Keratinocyte (primary cell): ENCODE measurements around the gene JMJD1C. TPM values are rescaled to one million over a fixed set of nuclear protein-coding genes. Genes with fewer than 3 reads are reported as not detected.

Source experiments
- DNase-seq: peaks from one replicate; pipeline ENCODE4 v3.0.0-alpha.2; 2011; ENCODE audit warnings: low read depth, missing footprints, low spot score
- FAIRE-seq: peaks from 2 replicates; lab custom pipeline; 2011; peaks lifted over from hg19 to GRCh38; lab: Jason Lieb, UNC
- H2AFZ ChIP-seq: 2 replicates; pipeline ENCODE4 v1.6.0; 2012; ENCODE audit warnings: low read length, control low read depth, inconsistent platforms; ENCODE audit not compliant: control insufficient read depth
- H3K27ac ChIP-seq: 2 replicates; pipeline ENCODE4 v1.5.1; 2011; ENCODE audit warnings: low read length; ENCODE audit not compliant: control insufficient read depth, insufficient read depth
- H3K27me3 ChIP-seq: 3 replicates; pipeline ENCODE4 v1.6.0; 2011; ENCODE audit warnings: low read length; ENCODE audit not compliant: control insufficient read depth, insufficient read depth; ENCODE audit errors: extremely low read depth
- H3K36me3 ChIP-seq, 2 experiments: 2 replicates in 1 of 2; 3 replicates in 1 of 2; pipeline ENCODE4 v1.5.1; 2011; ENCODE audit warnings: low read length in 2 of 2, mild to moderate bottlenecking in 1 of 2; ENCODE audit not compliant: control insufficient read depth in 2 of 2, insufficient read depth in 2 of 2; ENCODE audit errors: extremely low read depth in 1 of 2
- H3K4me1 ChIP-seq: 3 replicates; pipeline ENCODE4 v1.5.1; 2011; ENCODE audit warnings: low read length; ENCODE audit not compliant: control insufficient read depth, insufficient read depth; ENCODE audit errors: extremely low read depth
- H3K4me2 ChIP-seq: 3 replicates; pipeline ENCODE4 v1.6.0; 2011; ENCODE audit warnings: low read depth, low read length; ENCODE audit not compliant: control insufficient read depth, insufficient read depth; ENCODE audit errors: extremely low read depth
- H3K4me3 ChIP-seq, 3 experiments: fragments of 200-600 bp in 1 of 3; sonication (generic) in 1 of 3; 2 replicates in 2 of 3; 3 replicates in 1 of 3; pipeline ENCODE4 v1.5.1; 2011 to 2016; ENCODE audit warnings: low read length in 3 of 3, mild to moderate bottlenecking in 3 of 3, control low read depth in 2 of 3, inconsistent platforms in 1 of 3, low read depth in 1 of 3, mixed read lengths in 1 of 3, mixed run types in 1 of 3, moderate library complexity in 1 of 3; ENCODE audit not compliant: control insufficient read depth in 2 of 3, insufficient read depth in 2 of 3; ENCODE audit errors: extremely low read depth in 1 of 3
- H3K79me2 ChIP-seq: 2 replicates; pipeline ENCODE4 v1.6.0; 2012; ENCODE audit warnings: low read length; ENCODE audit not compliant: control insufficient read depth, insufficient read depth
- H3K9ac ChIP-seq: 3 replicates; pipeline ENCODE4 v1.6.0; 2011; ENCODE audit warnings: low read length; ENCODE audit not compliant: control insufficient read depth, insufficient read depth; ENCODE audit errors: extremely low read depth
- H3K9me1 ChIP-seq: 3 replicates; pipeline ENCODE4 v1.6.0; 2011; ENCODE audit warnings: low read length; ENCODE audit not compliant: control insufficient read depth, insufficient read depth; ENCODE audit errors: extremely low read depth
- H3K9me3 ChIP-seq: 2 replicates; pipeline ENCODE4 v1.5.1; 2012; ENCODE audit warnings: low read depth, low read length; ENCODE audit not compliant: control insufficient read depth
- H4K20me1 ChIP-seq: 3 replicates; pipeline ENCODE4 v1.6.0; 2011; ENCODE audit warnings: low read length; ENCODE audit not compliant: control insufficient read depth, insufficient read depth; ENCODE audit errors: extremely low read depth
- EZH2 ChIP-seq: IDR thresholded peaks from one replicate; pipeline ENCODE4 v1.6.1; 2012; ENCODE audit warnings: inconsistent platforms, mild to moderate bottlenecking, low read length, moderate library complexity
- dilution Hi-C: fragments of 300-500 bp; cut with MboI; formaldehyde crosslinking; loops from one replicate; pipeline ENCODE4 v1.7.0; 2020; ENCODE audit warnings: low sequenced_read_pairs; ENCODE audit not compliant: extremely low pct_ligation_motif_present
- polyA plus RNA-seq, 5 experiments: library from polyadenylated mRNA; depleted of rRNA in 3 of 5; stranded (reverse) in 3 of 5; stranded (forward) in 1 of 5; unstranded in 1 of 5; fragments of >200 nt; gene quantifications; 1 replicate in 1 of 5; 2 replicates in 3 of 5; 3 replicates in 1 of 5; pipeline versions ENCODE4 v1.2.1 to v1.2.3, GENCODE V29; 2011 to 2012; ENCODE audit warnings: missing spikeins in 2 of 5, low read depth in 1 of 5, low replicate concordance in 1 of 5
- TF ChIP-seq, protein P1 (sequence below), 3 experiments: IDR thresholded peaks in 1 of 3; conservative IDR thresholded peaks in 1 of 3; optimal IDR thresholded peaks in 1 of 3; 2 replicates in 2 of 3; 3 replicates in 1 of 3; pipeline versions ENCODE3 to v1.5.1; 2011; ENCODE audit warnings: low read length in 3 of 3, mild to moderate bottlenecking in 3 of 3, moderate library complexity in 2 of 3, control low read depth in 1 of 3, inconsistent platforms in 1 of 3; ENCODE audit not compliant: insufficient read depth in 2 of 3; ENCODE audit errors: extremely low read depth in 1 of 3

JMJD1C gene
- polyA plus RNA-seq, 1 donor (not counting 4 experiments of a cell fraction or from before 2014, with no cell fraction given) = 38.2 TPM

DNA sequence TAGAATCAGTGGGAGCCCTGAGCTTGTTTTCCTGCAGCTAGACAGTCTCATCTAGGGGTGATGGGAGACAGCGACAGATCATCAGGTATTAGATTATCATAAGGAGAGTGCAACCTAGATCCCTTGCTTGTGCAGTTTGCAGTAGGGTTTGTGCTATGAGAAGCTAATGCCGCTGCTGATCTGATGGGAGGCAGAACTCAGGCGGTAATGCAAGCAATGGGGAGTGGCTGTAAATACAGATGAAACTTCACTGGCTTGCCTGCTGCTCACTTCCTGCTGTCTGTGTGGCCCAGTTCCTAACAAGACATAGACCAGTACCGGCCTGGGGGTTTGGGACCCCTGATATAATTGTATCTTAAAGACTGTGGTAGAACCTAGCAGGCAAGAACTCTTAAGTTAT, 315.0 kb downstream of the JMJD1C start:
- no peak overlapping the region for H3K4me2 ChIP-seq
- no peak for DNase-seq
- dilution Hi-C loops = no loop called here
- H3K9me1 ChIP-seq = no peaks in the 10 kb centered on the region
- no peak overlapping the region for H3K9ac ChIP-seq
- FAIRE-seq = no peak
- no peak overlapping the region for H2AFZ ChIP-seq
- peaks cover 34% of the 10 kb centered on the region for H3K79me2 ChIP-seq
- H3K4me1 ChIP-seq = no peaks in the 10 kb centered on the region
- no peak overlapping the region for H3K27ac ChIP-seq
- peaks cover 0 to 13% of the 10 kb centered on the region in 2 experiments for H3K36me3 ChIP-seq
- no peak overlapping the region for H3K4me3 ChIP-seq
- TF ChIP-seq, protein P1, sequence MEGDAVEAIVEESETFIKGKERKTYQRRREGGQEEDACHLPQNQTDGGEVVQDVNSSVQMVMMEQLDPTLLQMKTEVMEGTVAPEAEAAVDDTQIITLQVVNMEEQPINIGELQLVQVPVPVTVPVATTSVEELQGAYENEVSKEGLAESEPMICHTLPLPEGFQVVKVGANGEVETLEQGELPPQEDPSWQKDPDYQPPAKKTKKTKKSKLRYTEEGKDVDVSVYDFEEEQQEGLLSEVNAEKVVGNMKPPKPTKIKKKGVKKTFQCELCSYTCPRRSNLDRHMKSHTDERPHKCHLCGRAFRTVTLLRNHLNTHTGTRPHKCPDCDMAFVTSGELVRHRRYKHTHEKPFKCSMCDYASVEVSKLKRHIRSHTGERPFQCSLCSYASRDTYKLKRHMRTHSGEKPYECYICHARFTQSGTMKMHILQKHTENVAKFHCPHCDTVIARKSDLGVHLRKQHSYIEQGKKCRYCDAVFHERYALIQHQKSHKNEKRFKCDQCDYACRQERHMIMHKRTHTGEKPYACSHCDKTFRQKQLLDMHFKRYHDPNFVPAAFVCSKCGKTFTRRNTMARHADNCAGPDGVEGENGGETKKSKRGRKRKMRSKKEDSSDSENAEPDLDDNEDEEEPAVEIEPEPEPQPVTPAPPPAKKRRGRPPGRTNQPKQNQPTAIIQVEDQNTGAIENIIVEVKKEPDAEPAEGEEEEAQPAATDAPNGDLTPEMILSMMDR (optimal IDR thresholded peaks at IDR 0.05 in 1 of 3, IDR thresholded peaks at IDR 0.05 in 1 of 3, conservative IDR thresholded peaks at IDR 0.05 in 1 of 3; ENCODE audit: extremely low read depth in 1 of 3, insufficient read depth in 2 of 3, low read length in 3 of 3) = no peak
- TF ChIP-seq EZH2 = no peak
- no peaks in the 10 kb centered on the region for H3K9me3 ChIP-seq
- no peaks in the 10 kb centered on the region for H3K27me3 ChIP-seq
- no peaks in the 10 kb centered on the region for H4K20me1 ChIP-seq

DNA sequence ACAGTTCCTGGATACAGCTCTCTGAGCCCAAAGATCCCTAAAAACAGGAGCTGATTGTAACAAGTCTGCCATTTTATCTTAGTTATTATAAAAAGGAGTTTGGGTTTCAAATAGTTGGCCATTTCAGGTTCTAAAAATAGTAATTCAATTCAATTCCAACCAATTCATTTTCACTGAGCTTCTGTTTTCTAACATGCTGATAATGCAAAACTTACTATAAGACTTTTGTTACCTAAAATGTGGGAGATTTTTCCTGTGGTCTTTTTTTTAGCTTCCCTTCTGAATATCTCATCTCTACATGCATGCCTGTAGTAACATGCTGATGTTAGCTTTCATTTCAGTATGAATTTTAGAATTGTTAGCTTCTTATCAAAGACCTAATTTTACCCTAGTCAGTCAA, 319.3 kb downstream of the JMJD1C start:
- H3K4me3 ChIP-seq = no peak overlapping the region
- DNase-seq = no peak
- H3K27ac ChIP-seq = no peak overlapping the region
- no peak for FAIRE-seq
- H3K9me3 ChIP-seq = no peaks in the 10 kb centered on the region
- TF ChIP-seq, protein P1 (optimal IDR thresholded peaks at IDR 0.05 in 1 of 3, IDR thresholded peaks at IDR 0.05 in 1 of 3, conservative IDR thresholded peaks at IDR 0.05 in 1 of 3; ENCODE audit: extremely low read depth in 1 of 3, insufficient read depth in 2 of 3, low read length in 3 of 3) = no peak
- TF ChIP-seq EZH2 = no peak
- H3K4me2 ChIP-seq = no peak overlapping the region
- dilution Hi-C loops = no loop called here
- H3K9ac ChIP-seq = no peak overlapping the region
- no peaks in the 10 kb centered on the region for H3K9me1 ChIP-seq
- no peaks in the 10 kb centered on the region for H3K4me1 ChIP-seq
- peaks cover 69% of the 10 kb centered on the region for H3K79me2 ChIP-seq
- peaks cover 0 to 7% of the 10 kb centered on the region in 2 experiments for H3K36me3 ChIP-seq
- H3K27me3 ChIP-seq = no peaks in the 10 kb centered on the region
- no peaks in the 10 kb centered on the region for H4K20me1 ChIP-seq
- no peak overlapping the region for H2AFZ ChIP-seq
